Esophagus squamous epithelium (tissue), 5 donors: ENCODE measurements around the gene NDST1. TPM values are rescaled to one million over a fixed set of nuclear protein-coding genes. Genes with fewer than 3 reads are reported as not detected.

ENCODE experiments used
- DNase-seq: peaks from one replicate; lab custom pipeline; 2025; lab: John Stamatoyannopoulos, UW
- H3K27ac ChIP-seq, 4 donors: fragments of 200-600 bp; sonication (generic); one replicate each; pipeline ENCODE4 v1.5.1; 2016 to 2019; ENCODE audit warnings: mild to moderate bottlenecking in 1 of 4
- H3K27me3 ChIP-seq, 4 donors: fragments of 200-600 bp; sonication (generic); 1 replicate in 3 of 4; 2 replicates in 1 of 4; pipeline versions ENCODE4 v1.5.1 to v1.6.0; 2017 to 2021; ENCODE audit warnings: antibody characterized with exemption in 1 of 4
- H3K36me3 ChIP-seq, 3 donors: fragments of 200-600 bp; sonication (generic); one replicate each; pipeline ENCODE4 v1.5.1; 2016 to 2019
- H3K4me1 ChIP-seq, 3 donors: fragments of 200-600 bp; sonication (generic); one replicate each; pipeline ENCODE4 v1.5.1; 2017 to 2019
- H3K4me3 ChIP-seq, 4 donors: fragments of 200-600 bp; sonication (generic); 1 replicate in 3 of 4; 2 replicates in 1 of 4; pipeline ENCODE4 v1.5.1; 2016 to 2019; ENCODE audit warnings: mild to moderate bottlenecking in 2 of 4, moderate library complexity in 1 of 4
- H3K9me3 ChIP-seq, 3 donors: fragments of 200-600 bp; sonication (generic); one replicate each; pipeline ENCODE4 v1.5.1; 2016 to 2019
- CTCF ChIP-seq, 6 experiments: fragments of 450-650 bp in 4 of 6; fragments of 200-600 bp in 2 of 6; sonication (generic) in 2 of 6; IDR thresholded peaks; one replicate each; pipeline ENCODE4 v1.5.1; 2016 to 2019; ENCODE audit warnings: antibody characterized with exemption in 6 of 6, mild to moderate bottlenecking in 4 of 6, moderate library complexity in 4 of 6
- POLR2A ChIP-seq, 4 donors: fragments of 450-650 bp; IDR thresholded peaks; one replicate each; pipeline ENCODE4 v1.6.1; 2017; ENCODE audit warnings: antibody characterized with exemption in 4 of 4, mild to moderate bottlenecking in 4 of 4, moderate library complexity in 3 of 4
- WGBS, 2 donors: methylation state at CpG; one replicate each; pipeline ENCODE4 v1.1.5; 2018; 5-methylcytosine and 5-hydroxymethylcytosine counted together
- intact Hi-C: fragments of 100-400 bp; cut with DNase I; formaldehyde crosslinking; loops from one replicate; pipeline ENCODE4 v1.15.0; 2022
- total RNA-seq, 4 donors: library from RNA; depleted of rRNA; stranded (reverse); fragments of >200 nt; gene quantifications; one replicate each; pipeline ENCODE4 v1.1.0, GENCODE V29; 2016
- donor health status: DM: yes; HTN: yes; CAD: no.

Gene NDST1
- total RNA-seq, 4 donors from 2014 or later: 76.5 to 205 (median 118) TPM

- DNase-seq: no peak
- intact Hi-C loops: no loop called here
- 50 to 72% methylated on average over 1 to 2 of the region's 3 CpGs for WGBS, 2 donors
- Histone ChIP-seq H3K4me3 (no peak overlapping the region), H3K36me3 (peaks cover 0 to 2% (median 0%) of the 10 kb centered on the region in 3 donors), H3K27ac (peak overlapping the region; percentile 82 to 98 (median 92)), H3K27me3 (no peaks in the 10 kb centered on the region), H3K9me3 (no peaks in the 10 kb centered on the region), H3K4me1 (peaks cover 89 to 100% (median 95%) of the 10 kb centered on the region in 3 donors)
- TF ChIP-seq POLR2A (IDR thresholded peaks at IDR 0.05): peak in 2 of 4 donors; percentile 40 to 57
- TF ChIP-seq CTCF (IDR thresholded peaks at IDR 0.05): no peak
Observed at GRCh38 chr5:150500328-150500841, 7.5 kb upstream of the NDST1 start.

GRCh38 chr5:150500905-150501304 is 7.0 kb upstream of the NDST1 start:
- DNase-seq: no peak
- Histone ChIP-seq H3K4me3 (no peak overlapping the region), H3K27ac (peak overlapping the region; percentile 82 to 98 (median 92)), H3K9me3 (no peaks in the 10 kb centered on the region), H3K36me3 (no peaks in the 10 kb centered on the region), H3K4me1 (peaks cover 92 to 100% (median 100%) of the 10 kb centered on the region in 3 donors), H3K27me3 (no peaks in the 10 kb centered on the region)
- WGBS, 2 donors: 70 to 74% methylated on average over 7 to 8 of the region's 8 CpGs
- intact Hi-C loops: no loop called here
- TF ChIP-seq CTCF (IDR thresholded peaks at IDR 0.05): no peak
- no peak for TF ChIP-seq POLR2A (IDR thresholded peaks at IDR 0.05)

- Histone ChIP-seq H3K27me3 (no peaks in the 10 kb centered on the region), H3K4me3 (no peak overlapping the region), H3K36me3 (peaks cover 0 to 7% (median 0%) of the 10 kb centered on the region in 3 donors), H3K9me3 (no peaks in the 10 kb centered on the region), H3K27ac (peak overlapping the region; percentile 82 to 98 (median 92)), H3K4me1 (peaks cover 95 to 100% (median 100%) of the 10 kb centered on the region in 3 donors)
- intact Hi-C loops: no loop called here
- 34 to 38% methylated on average over 8 of the region's 8 CpGs for WGBS, 2 donors
- TF ChIP-seq POLR2A (IDR thresholded peaks at IDR 0.05) (no peak), CTCF (IDR thresholded peaks at IDR 0.05) (no peak)
- no peak for DNase-seq
Observed at GRCh38 chr5:150502106-150502505, 5.8 kb upstream of the NDST1 start.

- Histone ChIP-seq H3K36me3 (peaks cover 0 to 7% (median 0%) of the 10 kb centered on the region in 3 donors), H3K9me3 (no peaks in the 10 kb centered on the region), H3K27me3 (no peaks in the 10 kb centered on the region), H3K27ac (peak overlapping the region; percentile 82 to 98 (median 92)), H3K4me1 (peaks cover 92 to 100% (median 100%) of the 10 kb centered on the region in 3 donors), H3K4me3 (no peak overlapping the region)
- no peak for DNase-seq
- 65 to 67% methylated on average over 2 to 3 of the region's 3 CpGs for WGBS, 2 donors
- TF ChIP-seq CTCF (IDR thresholded peaks at IDR 0.05) (no peak), POLR2A (IDR thresholded peaks at IDR 0.05) (no peak)
- intact Hi-C loops: no loop called here
Observed at GRCh38 chr5:150502847-150503246, 5.1 kb upstream of the NDST1 start.

GRCh38 chr5:150503386-150503785 is 4.5 kb upstream of the NDST1 start:
- Histone ChIP-seq H3K36me3 (peaks cover 0 to 7% (median 0%) of the 10 kb centered on the region in 3 donors), H3K4me3 (no peak overlapping the region), H3K27ac (peak overlapping the region; percentile 82 to 98 (median 92)), H3K9me3 (no peaks in the 10 kb centered on the region), H3K27me3 (no peaks in the 10 kb centered on the region), H3K4me1 (peaks cover 92 to 100% (median 100%) of the 10 kb centered on the region in 3 donors)
- no peak for DNase-seq
- TF ChIP-seq POLR2A (IDR thresholded peaks at IDR 0.05): no peak
- TF ChIP-seq CTCF (IDR thresholded peaks at IDR 0.05): no peak
- intact Hi-C loops: no loop called here
- 83 to 89% methylated on average over 3 to 4 of the region's 4 CpGs for WGBS, 2 donors
